Retinal pigment epithelial cell (primary cell): ENCODE results near the gene TTLL7.

Experiments
- DNase-seq: peaks from one replicate; pipeline ENCODE4 v3.0.0-alpha.2; 2010; ENCODE audit warnings: low read depth
- H3K4me3 ChIP-seq: 2 replicates; pipeline ENCODE4 v1.5.1; 2011; ENCODE audit warnings: mild to moderate bottlenecking, low read length, control low read depth, moderate library complexity
- CTCF ChIP-seq: conservative IDR thresholded peaks from 2 replicates; pipeline ENCODE4 v1.5.1; 2011; ENCODE audit warnings: low read depth, low read length, control low read depth, inconsistent platforms

Gene TTLL7

DNA sequence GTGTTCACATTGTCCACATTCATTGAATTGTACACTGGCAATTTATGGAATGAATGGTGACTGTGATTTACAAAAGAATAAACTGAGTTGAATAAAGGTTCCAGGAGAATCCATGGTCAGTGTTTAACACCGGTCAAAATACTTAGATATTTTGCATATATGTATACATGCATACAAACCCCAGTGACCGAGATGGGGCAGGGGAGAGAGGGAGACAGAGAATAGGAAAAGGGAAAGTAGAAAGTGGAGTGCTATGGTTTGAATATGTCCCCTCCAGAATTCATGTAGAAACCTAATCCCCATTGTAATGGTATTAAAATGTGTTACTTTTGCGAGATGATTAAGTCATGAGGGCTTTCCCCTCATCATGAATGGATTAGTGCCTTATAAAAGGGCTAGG, 154.4 kb downstream of the TTLL7 start:
- no peak overlapping the region for H3K4me3 ChIP-seq
- no peak for TF ChIP-seq CTCF
- no peak for DNase-seq

DNA sequence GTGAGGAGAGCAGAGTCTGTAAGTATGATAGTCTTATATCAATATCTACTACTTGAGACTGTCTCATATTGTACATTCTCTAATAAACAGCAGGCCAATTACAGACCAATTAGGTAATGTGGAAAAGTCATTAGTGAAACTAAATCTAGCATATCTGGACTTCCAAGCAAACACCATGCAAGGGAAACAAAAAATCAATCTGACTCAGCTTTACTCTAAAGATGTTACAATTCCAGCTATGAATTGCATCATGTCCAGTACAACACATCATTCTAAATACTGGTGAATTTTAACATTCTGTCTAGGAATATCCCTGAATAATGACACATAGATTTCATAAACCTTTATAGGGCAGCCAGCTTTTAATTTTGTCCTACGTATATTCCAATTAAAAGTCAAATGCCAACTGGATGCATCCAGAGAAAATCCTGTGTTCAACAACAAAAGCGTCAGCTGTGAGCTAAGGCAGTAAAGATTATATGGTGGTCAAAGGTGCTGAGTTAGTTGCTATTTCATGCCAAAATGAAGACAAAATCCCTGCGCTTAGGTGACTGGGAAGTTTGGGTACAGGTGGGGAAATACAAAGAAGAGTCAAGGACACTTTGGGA, 159.3 kb downstream of the TTLL7 start:
- DNase-seq, result no peak
- TF ChIP-seq CTCF, result no peak
- no peak overlapping the region for H3K4me3 ChIP-seq

DNA sequence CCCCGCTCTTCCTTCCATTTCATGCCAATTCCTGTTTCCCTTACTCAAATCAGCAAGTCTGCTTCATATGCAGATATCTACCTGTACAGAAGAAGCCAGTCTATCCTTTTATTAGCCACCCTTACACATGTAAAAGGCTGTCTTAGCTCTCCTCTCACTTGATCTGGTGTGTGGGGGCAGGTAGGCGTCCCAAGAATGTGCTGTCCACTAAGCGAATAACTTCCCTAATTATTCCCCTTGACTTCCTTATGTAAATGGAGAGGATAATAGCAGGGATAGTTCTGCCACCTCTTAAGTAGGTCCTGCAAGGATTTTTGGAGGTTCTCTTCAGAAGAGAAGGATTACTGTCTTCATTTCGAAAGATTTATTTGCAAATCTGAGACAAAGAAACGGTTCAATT, 160.4 kb downstream of the TTLL7 start:
- DNase-seq, result no peak
- no peak for TF ChIP-seq CTCF
- H3K4me3 ChIP-seq, result no peak overlapping the region

DNA sequence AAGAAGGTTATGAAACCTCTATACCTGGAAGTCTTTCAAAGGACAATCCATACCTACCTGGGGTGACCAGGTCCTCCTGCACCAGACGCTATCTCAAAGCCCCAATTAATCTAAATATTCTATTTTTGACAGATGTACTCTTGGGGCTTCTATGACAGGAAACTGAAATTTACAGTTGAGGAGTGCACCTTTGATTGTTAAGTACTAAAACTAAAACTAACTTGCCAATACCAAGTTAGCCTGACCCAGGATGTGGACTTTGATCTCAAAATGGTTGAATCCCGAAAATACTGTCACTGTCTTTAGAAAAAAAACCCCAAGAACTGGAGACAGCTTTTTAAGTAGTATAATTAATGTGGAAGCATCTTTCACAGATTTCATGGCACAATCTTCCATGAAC, 162.4 kb downstream of the TTLL7 start:
- no peak for DNase-seq
- no peak for TF ChIP-seq CTCF
- H3K4me3 ChIP-seq, result no peak overlapping the region

DNA sequence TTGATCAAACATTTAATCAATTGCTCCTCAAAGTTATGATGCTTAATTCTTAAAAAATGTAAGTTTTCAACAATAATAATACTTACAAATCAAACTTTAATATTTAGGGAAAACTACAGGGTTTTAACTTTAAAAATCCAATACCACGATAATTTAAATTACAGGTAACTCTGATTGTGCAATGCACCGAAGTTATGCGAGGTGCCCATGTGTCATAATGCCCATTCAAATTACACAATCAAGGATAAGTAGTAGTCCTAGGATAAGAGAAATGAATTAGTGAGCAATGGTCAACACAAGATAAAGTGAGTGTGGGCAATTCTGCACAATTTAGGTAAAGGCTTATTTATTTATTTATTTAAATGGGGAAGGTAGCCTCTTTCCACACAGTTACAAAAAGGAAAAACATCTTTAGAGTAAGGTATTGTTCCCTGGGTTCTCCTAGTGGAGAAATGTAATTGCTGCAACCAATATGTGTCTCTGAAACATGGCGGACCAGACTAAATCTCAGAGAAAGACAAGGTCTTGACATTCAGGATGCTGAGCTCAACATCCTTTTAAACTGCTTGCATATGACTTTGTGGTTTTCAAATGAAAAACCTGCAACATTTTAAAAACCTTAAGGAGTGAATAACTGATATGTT, 164.2 kb downstream of the TTLL7 start:
- no peak overlapping the region for H3K4me3 ChIP-seq
- DNase-seq, result no peak
- no peak for TF ChIP-seq CTCF

GRCh38 chr1:83832194-83832593, 166.7 kb downstream of the TTLL7 start:
- TF ChIP-seq CTCF, result no peak
- DNase-seq, result no peak
- H3K4me3 ChIP-seq, result no peak overlapping the region

- peak; percentile 58 for DNase-seq
- no peak overlapping the region for H3K4me3 ChIP-seq
- no peak for TF ChIP-seq CTCF
Observed at GRCh38 chr1:83829106-83829505, 169.8 kb downstream of the TTLL7 start.
